Umbilical cord (tissue), 2 donors: ENCODE measurements around the gene EEF1AKMT2. TPM values are rescaled to one million over a fixed set of nuclear protein-coding genes. Genes with fewer than 3 reads are reported as not detected.
"Not testable (repeated sequence)": the region's sequence is repeated elsewhere in the genome, so short reads cannot be mapped to it uniquely, and the experiment has no call there.

ENCODE experiments used
- DNase-seq: peaks from one replicate; pipeline ENCODE4 v3.0.0-alpha.2; 2015; ENCODE audit warnings: low spot score
- total RNA-seq: library from RNA; depleted of rRNA; stranded (reverse); fragments of >200 nt; gene quantifications from one replicate; pipeline ENCODE4 v1.2.3, GENCODE V29; 2014; ENCODE audit warnings: low replicate concordance; ENCODE audit not compliant: insufficient read depth

Gene EEF1AKMT2
- total RNA-seq, 1 donor from 2014 or later = 29.9 TPM

GRCh38 chr10:124755581-124755980 is 36.1 kb downstream of the EEF1AKMT2 start:
- DNase-seq = no peak

DNA sequence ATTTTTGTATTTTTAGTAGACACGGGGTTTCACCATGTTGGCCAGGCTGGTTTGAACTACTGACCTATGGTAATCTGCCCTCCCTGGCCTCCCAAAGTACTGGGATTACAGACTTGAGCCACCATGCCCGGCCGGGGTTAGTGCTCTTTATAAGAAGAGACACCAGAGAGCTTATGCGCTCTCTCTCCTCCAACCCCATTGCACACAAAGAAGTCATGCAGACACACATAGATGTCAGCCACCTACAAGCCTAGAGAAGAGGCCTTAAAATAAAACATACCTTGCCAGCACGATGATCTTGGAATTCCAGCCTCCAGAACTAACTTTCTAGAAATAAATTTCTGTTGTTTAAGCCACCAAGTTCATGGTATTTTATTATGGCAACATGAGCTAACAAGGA is 37.5 kb downstream of the EEF1AKMT2 start:
- no peak for DNase-seq

DNA sequence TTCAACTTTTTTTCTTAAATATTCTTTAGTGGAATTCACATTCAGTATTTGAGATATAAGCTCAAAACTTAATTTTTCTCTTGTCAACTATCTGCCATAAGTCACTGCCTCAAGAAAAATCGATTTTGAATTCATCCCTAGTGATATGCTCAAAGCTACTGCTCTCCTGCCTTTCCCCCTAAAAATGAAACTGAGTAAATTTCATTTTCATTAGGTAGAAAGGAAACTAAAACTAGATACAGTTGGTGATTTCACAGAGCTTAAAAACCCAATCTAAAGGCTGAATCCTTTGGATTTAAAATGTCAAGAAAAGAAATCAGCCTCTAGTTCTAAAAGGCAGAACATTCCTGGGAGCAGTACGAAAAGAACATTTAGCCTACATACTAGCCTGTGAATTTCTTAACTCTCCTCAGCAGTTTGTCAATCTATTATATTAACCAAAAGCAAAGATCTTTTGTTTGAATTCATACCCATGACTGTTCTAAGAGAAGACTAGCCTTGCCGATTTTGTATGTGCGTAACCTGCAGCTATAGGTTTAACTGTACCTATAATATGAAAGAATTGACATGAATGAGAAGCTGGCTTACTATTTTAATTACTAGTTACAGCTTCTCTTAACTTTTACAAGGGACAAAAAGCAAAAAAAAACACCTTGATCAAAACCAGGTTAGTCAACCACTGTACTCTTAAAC is 42.6 kb downstream of the EEF1AKMT2 start:
- peak; percentile 75 for DNase-seq

DNA sequence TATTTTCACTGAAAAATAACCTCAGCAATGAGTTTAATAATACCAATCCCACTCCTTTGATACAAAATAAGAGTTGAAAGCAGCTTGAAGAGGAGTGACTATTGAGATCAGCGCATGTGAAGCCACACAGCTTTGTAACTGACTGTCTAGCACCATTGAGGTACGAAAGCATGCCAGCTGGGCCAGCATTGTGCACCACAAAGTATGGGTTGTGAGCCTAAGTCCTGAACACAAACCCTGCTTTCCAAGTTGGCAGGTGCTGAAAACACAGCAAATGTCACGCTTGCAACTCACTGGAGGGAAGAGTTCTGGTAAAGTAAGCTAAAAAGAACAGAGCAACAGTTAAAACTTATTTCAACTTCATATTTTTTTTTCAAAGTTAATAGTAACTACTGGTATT is 43.5 kb downstream of the EEF1AKMT2 start:
- no peak for DNase-seq

- DNase-seq = no peak
These were observed 43.9 kb downstream of the EEF1AKMT2 start for GRCh38 chr10:124747745-124748144.

DNA sequence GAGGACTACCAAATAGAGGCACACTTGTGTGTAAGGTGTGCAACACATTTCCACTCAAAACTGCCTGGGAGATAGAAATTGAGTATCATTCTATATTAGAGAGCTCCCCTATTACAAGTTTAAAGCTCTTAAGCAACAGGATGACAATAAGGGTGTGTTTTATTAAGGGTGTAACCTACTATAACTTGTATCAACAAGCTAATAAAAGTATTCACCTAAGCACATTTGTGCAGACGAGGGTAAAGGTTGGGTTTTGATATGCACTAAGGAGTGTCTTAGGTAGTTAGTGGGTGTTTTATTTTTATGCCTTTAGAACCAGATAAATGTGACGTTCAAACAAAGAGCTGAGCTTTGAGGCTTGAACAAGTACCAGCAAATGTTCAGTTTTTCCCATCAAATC is 44.7 kb downstream of the EEF1AKMT2 start:
- no peak for DNase-seq

DNA sequence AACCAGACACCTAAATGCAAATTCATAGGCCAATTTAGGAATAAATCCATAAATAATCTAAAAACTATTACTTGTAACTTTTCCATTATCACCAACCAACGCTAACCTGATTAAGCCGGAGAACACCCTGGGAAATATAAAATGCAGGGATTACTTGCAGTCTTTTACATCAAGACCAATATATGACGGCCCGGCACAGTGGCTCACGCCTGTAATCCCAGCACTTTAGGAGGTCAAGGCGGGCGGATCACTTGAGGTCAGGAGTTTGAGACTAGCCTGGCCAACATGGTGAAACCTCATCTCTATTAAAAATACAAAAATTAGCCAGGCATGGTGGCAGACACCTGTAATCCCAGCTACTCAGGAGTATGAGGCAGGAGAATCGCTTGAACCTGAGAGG is 45.2 kb downstream of the EEF1AKMT2 start:
- DNase-seq = not testable (repeated sequence)

DNA sequence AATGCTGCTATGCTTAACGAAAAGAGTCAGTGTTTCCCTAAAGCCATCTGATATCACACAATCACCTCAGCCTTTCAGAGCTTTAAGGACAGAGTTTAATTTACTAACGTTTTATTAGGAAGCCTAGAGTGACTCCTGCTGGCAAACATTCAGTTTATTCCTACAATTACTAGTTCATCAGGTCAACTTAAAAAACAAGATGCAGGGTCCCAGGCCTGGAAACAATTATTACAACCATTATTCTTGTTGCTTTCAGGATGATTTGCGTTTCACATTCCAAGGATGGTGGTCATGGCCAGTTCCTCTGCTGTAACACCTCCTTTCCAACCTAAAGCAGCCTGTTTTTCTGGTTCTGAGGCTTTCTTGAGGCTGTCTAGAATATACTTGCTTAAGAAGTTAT is 46.0 kb downstream of the EEF1AKMT2 start:
- DNase-seq = peak; percentile 78

GRCh38 chr10:124745252-124745651 is 46.4 kb downstream of the EEF1AKMT2 start:
- DNase-seq = no peak

GRCh38 chr10:124744102-124745050 is 47.3 kb downstream of the EEF1AKMT2 start, which contains the start of gene FAM53B:
FAM53B (minus strand) TSS chr10:124744378; CDS start chr10:124706713, 37,665 bp downstream.
- peak; percentile 85 for DNase-seq

GRCh38 chr10:124743191-124744101 is 48.2 kb downstream of the EEF1AKMT2 start:
- DNase-seq = peak; percentile 56

- DNase-seq = no peak
These were observed 49.1 kb downstream of the EEF1AKMT2 start for GRCh38 chr10:124742413-124743190.

GRCh38 chr10:124741922-124742412 is 49.7 kb downstream of the EEF1AKMT2 start:
- no peak for DNase-seq

DNA sequence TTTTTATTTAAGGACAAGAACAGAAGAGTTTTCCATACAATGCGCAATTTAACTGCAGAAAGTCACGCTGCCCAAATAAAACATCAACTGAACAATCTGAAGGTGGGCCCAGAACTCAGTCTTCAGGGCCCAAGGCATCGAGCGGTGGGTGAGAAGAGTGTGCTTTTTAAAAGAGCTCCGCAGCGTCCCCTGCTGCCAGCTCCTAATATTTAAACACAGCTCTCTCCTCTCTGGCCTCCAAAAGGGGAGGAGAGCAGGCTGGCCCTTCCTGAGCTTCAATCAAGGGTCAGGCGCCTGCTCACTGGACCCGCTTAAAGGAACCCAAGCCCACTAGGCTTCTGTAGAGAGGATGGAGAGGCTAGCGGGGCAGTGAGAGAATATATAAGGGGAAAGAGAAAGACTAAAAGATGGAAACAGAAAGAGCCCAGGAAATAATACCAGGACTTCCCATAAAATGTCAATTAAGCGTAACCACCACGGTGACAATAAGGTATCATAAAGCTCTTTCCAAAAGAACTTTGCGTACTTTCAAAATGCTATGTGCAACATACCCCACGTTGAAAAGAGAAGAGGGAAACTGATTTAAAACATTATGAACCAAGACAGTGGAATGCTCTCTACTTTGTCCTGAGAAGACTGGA is 50.3 kb downstream of the EEF1AKMT2 start:
- peak; percentile 87 for DNase-seq

GRCh38 chr10:124740369-124741280 is 51.1 kb downstream of the EEF1AKMT2 start:
- DNase-seq = peak; percentile 88

- peak; percentile 77 for DNase-seq
These were observed 51.7 kb downstream of the EEF1AKMT2 start for GRCh38 chr10:124739986-124740368.

- peak; percentile 47 for DNase-seq
These were observed 52.4 kb downstream of the EEF1AKMT2 start for GRCh38 chr10:124739119-124739921.

- DNase-seq = no peak
These were observed 53.2 kb downstream of the EEF1AKMT2 start for GRCh38 chr10:124738441-124738840.
